Upper lobe of left lung (tissue), 4 donors: ENCODE measurements around the gene MUC5B.

ENCODE experiments used
- CTCF ChIP-seq, 6 experiments: fragments of 450-650 bp in 4 of 6; fragments of 200-600 bp in 2 of 6; sonication (generic) in 2 of 6; IDR thresholded peaks; one replicate each; pipeline ENCODE4 v1.5.1; 2016 to 2019; ENCODE audit warnings: antibody characterized with exemption in 6 of 6
- EP300 ChIP-seq, 4 donors: sonication (generic); formaldehyde crosslinking; IDR thresholded peaks; one replicate each; pipeline ENCODE4 v1.5.1; 2017; ENCODE audit warnings: antibody characterized with exemption in 4 of 4, control low read depth in 2 of 4
- POLR2A ChIP-seq, 4 donors: fragments of 450-650 bp; IDR thresholded peaks; one replicate each; pipeline ENCODE4 v1.5.1; 2016 to 2017; ENCODE audit warnings: antibody characterized with exemption in 4 of 4, mild to moderate bottlenecking in 2 of 4
- POLR2AphosphoS5 ChIP-seq, 2 donors: sonication (generic); formaldehyde crosslinking; IDR thresholded peaks; one replicate each; pipeline ENCODE4 v1.5.1; 2017; ENCODE audit warnings: antibody characterized with exemption in 2 of 2

- TF ChIP-seq CTCF (IDR thresholded peaks at IDR 0.05) (no peak), EP300 (IDR thresholded peaks at IDR 0.05) (no peak), POLR2A (IDR thresholded peaks at IDR 0.05) (no peak), POLR2AphosphoS5 (IDR thresholded peaks at IDR 0.05) (no peak)
Observed at GRCh38 chr11:1307163-1307870, 84.5 kb downstream of the MUC5B start.
